SK-MEL-5 (cell line): ENCODE data around the gene EFHD2. TPM values are rescaled to one million over a fixed set of nuclear protein-coding genes. Genes with fewer than 3 reads are reported as not detected.
"Not testable (repeated sequence)": the region's sequence is repeated elsewhere in the genome, so short reads cannot be mapped to it uniquely, and the experiment has no call there.

Experiments used
- DNase-seq: peaks from one replicate; pipeline ENCODE4 v3.0.0-alpha.2; 2016; ENCODE audit warnings: low read depth, low spot score
- in situ Hi-C: cut with HindIII; loops from 2 replicates; pipeline ENCODE4 v1.10.0; 2016; ENCODE audit warnings: low sequenced_read_pairs, high pct_unique_total_duplicates, low pct_unique_long_range_greater_than_20kb
- total RNA-seq: library from RNA; depleted of rRNA; stranded (reverse); fragments of >200 nt; shearing (Covaris generic); gene quantifications from 2 replicates; pipeline ENCODE4 v1.2.3, GENCODE V29; 2014

Gene EFHD2
- total RNA-seq, 1 experiment from 2014 or later, result 35.3 TPM

DNA sequence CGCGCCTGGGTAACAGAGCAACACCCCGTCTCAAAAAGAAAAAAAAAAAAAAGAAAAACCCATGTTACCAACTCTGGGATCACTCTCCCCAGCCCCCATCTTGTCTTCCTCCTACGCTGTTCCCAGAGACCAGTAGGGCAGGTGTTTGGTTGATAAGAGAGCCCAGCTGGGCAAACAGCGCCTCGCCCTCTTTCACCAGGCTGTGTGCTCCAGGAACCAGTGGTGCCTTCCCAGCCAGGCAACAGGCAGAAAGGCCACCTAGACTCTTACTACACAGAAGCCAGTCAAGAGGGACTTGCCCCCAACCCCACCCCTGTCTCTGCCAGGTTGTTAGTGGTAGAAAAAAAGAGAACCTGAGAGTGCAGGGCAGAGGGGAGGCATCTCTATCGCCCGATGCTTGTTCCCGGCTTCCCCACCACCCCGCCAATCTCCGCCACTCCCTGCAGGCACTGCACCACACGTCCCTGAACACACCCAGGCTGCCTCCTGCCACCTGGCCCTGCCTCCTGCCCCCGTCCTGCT lies 14.5 kb downstream of the EFHD2 start:
- DNase-seq, result no peak
- in situ Hi-C loops, result no loop called here

DNA sequence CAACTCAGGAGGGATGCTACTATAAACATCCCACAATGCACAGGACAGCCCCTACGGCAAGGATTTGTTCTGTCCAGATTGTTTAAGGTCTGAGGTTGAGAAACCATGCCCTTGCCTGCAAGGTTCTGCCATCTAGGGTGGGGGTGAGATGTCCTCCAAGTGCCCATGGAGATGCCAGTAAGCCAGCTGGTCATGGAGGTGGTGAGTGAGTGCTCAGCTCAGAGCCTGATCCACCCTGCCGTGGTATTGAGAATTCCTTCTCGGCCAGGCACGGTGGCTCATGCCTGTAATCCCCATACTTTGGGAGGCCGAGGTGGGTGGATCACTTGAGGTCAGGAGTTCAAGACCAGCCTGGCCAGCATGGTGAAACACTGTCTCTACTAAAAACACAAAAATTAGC lies 15.3 kb downstream of the EFHD2 start:
- DNase-seq, result no peak
- in situ Hi-C loops, result no loop called here

DNA sequence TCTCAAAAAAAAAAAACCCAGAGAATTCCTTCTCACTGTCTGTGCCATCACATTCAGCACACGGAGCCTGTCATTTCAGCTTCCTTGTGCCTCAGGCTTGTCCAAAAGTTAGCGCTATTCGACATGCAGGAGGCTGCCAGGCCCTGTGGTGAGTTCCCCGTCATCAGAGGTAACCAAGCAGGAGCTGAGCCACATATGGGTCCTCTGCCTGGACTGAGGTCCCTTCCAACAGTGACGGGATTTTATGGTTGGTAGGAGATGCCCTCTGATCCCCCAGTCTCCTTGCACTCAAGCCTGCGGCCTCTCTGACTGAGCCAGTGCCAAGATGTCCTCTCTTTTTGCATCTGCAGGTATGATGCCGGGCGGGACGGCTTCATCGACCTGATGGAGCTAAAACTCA lies 15.8 kb downstream of the EFHD2 start:
- in situ Hi-C loops, result no loop called here
- DNase-seq, result no peak

- no peak for DNase-seq
- in situ Hi-C loops, result no loop called here
Measured at GRCh38 chr1:15425958-15426357, 16.3 kb downstream of the EFHD2 start.

- in situ Hi-C loops, result no loop called here
- no peak for DNase-seq
Measured at GRCh38 chr1:15426492-15427279, 17.0 kb downstream of the EFHD2 start.

- in situ Hi-C loops, result no loop called here
- DNase-seq, result no peak
Measured at GRCh38 chr1:15427280-15427666, 17.6 kb downstream of the EFHD2 start.

DNA sequence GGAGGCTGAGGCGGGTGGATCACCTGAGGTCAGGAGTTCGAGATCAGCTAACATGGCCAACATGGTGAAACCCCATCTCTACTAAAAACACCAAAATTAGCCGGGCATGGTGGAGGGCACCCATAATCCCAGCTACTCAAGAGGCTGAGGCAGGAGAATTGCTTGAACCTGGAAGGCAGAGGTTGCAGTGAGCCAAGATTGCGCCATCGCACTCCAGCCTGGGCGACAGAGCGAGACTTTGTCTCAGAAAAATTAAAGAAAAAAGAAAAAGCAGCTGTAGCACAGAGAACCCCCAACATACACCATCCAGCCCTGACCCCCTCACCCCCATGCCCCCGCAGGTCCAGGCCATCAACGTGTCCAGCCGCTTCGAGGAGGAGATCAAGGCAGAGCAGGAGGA lies 18.6 kb downstream of the EFHD2 start:
- in situ Hi-C loops, DNase-seq: not testable (repeated sequence)

- in situ Hi-C loops, result no loop called here
- DNase-seq, result no peak
Measured at GRCh38 chr1:15428815-15429435, 19.2 kb downstream of the EFHD2 start.

DNA sequence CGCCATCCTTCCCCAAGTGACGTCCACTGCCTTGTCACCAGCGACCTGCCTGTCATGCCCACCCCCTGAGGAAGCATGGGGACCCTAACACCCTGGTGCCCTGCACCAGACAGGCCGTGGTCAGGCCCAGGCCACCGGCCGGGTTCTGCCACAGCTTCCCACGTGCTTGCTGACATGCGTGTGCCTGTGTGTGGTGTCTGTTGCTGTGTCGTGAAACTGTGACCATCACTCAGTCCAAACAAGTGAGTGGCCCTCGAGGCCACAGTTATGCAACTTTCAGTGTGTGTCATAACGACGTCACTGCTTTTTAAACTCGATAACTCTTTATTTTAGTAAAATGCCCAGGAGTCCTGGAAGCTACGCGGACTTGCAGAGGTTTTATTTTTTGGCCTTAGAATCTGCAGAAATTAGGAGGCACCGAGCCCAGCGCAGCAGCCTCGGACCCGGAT lies 20.0 kb downstream of the EFHD2 start:
- no peak for DNase-seq
- in situ Hi-C loops, result no loop called here

DNA sequence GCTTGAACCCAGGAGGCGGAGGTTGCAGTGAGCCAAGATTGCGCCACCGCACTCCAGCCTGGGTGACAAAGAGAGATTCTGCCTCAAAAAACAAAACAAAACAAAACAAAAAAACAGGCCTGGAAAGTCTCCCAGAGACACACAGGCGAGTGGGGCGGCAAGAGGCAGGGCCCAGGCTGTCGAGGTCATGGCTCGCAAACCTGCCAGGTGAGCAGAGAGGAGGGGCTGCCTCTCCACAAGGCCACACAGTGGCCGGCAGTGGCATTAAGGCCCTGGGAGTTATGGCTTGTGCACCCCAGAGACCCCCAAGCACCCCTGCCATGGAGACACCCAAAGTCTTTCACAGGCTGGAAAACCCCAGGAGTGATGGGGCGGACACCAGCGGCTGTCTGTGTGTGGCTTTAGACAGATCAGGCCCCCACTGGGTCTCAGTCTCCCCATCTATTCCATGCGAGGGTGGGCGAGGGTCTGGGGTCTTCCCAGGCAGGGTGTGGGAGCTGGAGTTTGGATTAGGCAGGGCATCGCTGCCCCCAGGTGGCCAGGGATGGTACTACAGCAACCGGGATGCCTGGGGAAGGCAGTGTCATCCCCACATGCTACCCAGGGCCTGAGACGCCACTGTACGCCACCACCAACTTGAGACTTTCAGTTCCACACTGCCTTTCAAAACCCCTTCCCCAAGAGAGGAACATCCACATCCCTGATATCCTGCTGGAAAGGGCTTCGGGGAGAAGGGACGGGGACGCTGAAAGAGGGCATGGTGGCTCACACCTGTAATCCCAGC lies 21.3 kb downstream of the EFHD2 start:
- in situ Hi-C loops, result no loop called here
- peak; percentile 59 for DNase-seq

- in situ Hi-C loops, result no loop called here
Measured at GRCh38 chr1:15431571-15431948, 21.9 kb downstream of the EFHD2 start.

DNA sequence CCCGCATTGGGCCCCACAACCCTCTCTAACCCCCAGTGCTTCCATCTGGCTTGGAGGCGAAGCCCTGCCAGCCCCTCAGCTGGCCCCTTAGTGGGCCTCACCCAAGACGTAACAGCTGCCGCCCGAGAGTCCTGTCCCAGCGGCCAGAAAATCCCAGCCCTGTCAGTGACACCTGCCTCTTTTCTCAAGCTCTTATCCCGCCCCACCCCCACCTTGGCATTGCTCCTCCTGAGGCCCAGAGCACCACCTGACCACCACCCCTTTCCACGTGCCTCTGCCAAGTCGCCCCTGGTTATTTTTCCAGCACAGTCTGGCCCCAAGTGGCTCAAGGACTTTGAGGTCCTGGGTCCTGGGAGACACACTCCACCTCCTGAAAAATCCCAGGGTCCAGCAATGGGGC lies 22.6 kb downstream of the EFHD2 start:
- in situ Hi-C loops, result no loop called here
- no peak for DNase-seq

More at GRCh38 chr1:15431571-15431948, 21.9 kb downstream of the EFHD2 start:
- DNase-seq, result no peak

DNA sequence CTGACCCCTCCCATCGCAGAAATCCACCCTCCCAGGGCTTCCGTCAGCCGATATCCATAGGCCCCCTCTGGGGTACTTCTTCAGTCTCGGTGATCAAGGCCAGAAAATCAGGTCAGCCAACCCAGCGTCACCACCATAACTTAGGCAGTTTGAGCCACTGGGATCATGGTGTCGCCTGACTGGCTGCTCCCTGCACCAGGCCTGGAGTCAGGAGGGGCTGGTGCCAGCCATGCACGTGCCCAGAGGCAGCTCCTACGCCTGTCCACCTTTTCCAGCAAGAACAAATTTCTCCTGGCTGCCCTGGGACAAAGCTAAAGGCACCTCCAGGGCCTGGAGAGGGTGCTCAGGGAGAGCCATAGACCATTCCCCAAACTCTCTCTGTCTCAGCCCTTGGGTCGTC lies 23.8 kb downstream of the EFHD2 start:
- in situ Hi-C loops, result no loop called here
- DNase-seq, result no peak

- in situ Hi-C loops, DNase-seq: not testable (repeated sequence)
Measured at GRCh38 chr1:15434739-15435138, 25.1 kb downstream of the EFHD2 start.

GRCh38 chr1:15435239-15436077 lies 25.8 kb downstream of the EFHD2 start:
- no peak for DNase-seq
- in situ Hi-C loops, result no loop called here

GRCh38 chr1:15436881-15437442 lies 27.3 kb downstream of the EFHD2 start:
- no peak for DNase-seq
- in situ Hi-C loops, result no loop called here

DNA sequence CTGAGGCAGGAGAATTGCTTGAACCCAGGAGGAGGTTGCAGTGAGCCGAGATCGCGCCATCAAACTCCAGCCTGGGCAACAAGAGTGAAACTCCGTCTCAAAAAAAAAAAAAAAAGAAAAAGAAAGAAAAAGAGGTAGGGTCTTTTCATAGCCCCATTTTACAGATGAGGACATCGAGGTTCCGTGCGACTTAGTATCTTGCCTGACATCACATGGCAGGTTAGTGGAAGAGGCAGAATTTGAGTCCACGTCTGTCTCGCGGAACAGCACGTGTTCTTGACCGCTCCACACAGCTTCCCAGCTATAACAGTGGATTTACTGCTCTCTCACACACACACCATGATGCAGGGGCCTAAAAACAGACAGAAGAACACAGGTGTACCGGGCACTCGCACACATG lies 29.6 kb downstream of the EFHD2 start:
- in situ Hi-C loops, result no loop called here
- no peak for DNase-seq
